Measurements from ENCODE around the gene GSTCD.

The GSTCD gene

GRCh38 chr4:105887508-105887907 is 178.9 kb downstream of the GSTCD start:
- no peak for DNase-seq (ENCODE audit: low read depth, low spot score)

GRCh38 chr4:105894660-105895582 is 186.3 kb downstream of the GSTCD start, which contains the start of gene NPNT:
Gene NPNT (plus strand): TSS chr4:105895471. CDS start chr4:105895653, 182 bp downstream.
- no peak for DNase-seq (ENCODE audit: low read depth, low spot score)

- DNase-seq (ENCODE audit: low read depth, low spot score): no peak
Observed at GRCh38 chr4:105895583-105896460, 187.2 kb downstream of the GSTCD start.

- no peak for DNase-seq (ENCODE audit: low read depth, low spot score)
Observed at GRCh38 chr4:105896461-105896942, 187.9 kb downstream of the GSTCD start.

All from activated naive CD8-positive, alpha-beta T cell treated with anti-CD3 and anti-CD28 coated beads, Interleukin-2, amount 50 U/mL, for 16 hours (primary cell).